CD4-positive, alpha-beta memory T cell (primary cell): ENCODE measurements around the gene TFDP2. TPM values are rescaled to one million over a fixed set of nuclear protein-coding genes. Genes with fewer than 3 reads are reported as not detected.

Source experiments
- CTCF ChIA-PET: fragments of 350-600 bp; sonication (Branson Sonifier 250); formaldehyde crosslinking; loops from one replicate; lab custom pipeline; 2021; ENCODE audit warnings: inconsistent platforms; ENCODE audit not compliant: partially characterized antibody; lab: Charles Lee
- POLR2A ChIA-PET: fragments of 350-600 bp; sonication (Branson Sonifier 250); formaldehyde crosslinking; loops from one replicate; lab custom pipeline; 2021; ENCODE audit not compliant: partially characterized antibody; lab: Charles Lee
- DNase-seq, 5 donors: peaks; one replicate each; pipeline versions ENCODE4 v3.0.0 to v3.0.0-alpha.2; 2020 to 2022; ENCODE audit warnings: mixed read lengths in 1 of 5
- H3K27ac ChIP-seq: one replicate; pipeline ENCODE4 v1.7.0; 2013; ENCODE audit warnings: low read depth, low read length
- H3K27me3 ChIP-seq: 2 replicates; pipeline ENCODE4 v1.7.0; 2013; ENCODE audit warnings: mild to moderate bottlenecking, low read length, moderate library complexity; ENCODE audit not compliant: insufficient read depth
- H3K36me3 ChIP-seq: 2 replicates; pipeline ENCODE4 v1.7.0; 2013; ENCODE audit warnings: mild to moderate bottlenecking, low read length, moderate library complexity; ENCODE audit not compliant: insufficient read depth
- H3K4me1 ChIP-seq: 2 replicates; pipeline ENCODE4 v1.7.0; 2013; ENCODE audit warnings: mild to moderate bottlenecking, low read length, moderate library complexity; ENCODE audit not compliant: insufficient read depth
- H3K4me3 ChIP-seq, 2 donors: one replicate each; pipeline ENCODE4 v1.7.0; 2013; ENCODE audit warnings: low read length in 2 of 2, mild to moderate bottlenecking in 1 of 2
- H3K9me3 ChIP-seq, 2 donors: one replicate each; pipeline ENCODE4 v1.7.0; 2013; ENCODE audit warnings: low read length in 2 of 2, control low read depth in 1 of 2; ENCODE audit not compliant: control insufficient read depth in 1 of 2
- H3K27ac Mint-ChIP-seq, 7 donors: one replicate each; pipeline ENCODE4 v1.8.0; 2020 to 2021; ENCODE audit warnings: mixed read lengths in 7 of 7, mild to moderate bottlenecking in 6 of 7, inconsistent platforms in 3 of 7, moderate library complexity in 3 of 7
- H3K27me3 Mint-ChIP-seq, 2 donors: one replicate each; pipeline ENCODE4 v1.8.0; 2020 to 2021; ENCODE audit warnings: mixed read lengths in 2 of 2
- H3K36me3 Mint-ChIP-seq, 2 donors: one replicate each; pipeline ENCODE4 v1.8.0; 2020 to 2021; ENCODE audit warnings: mixed read lengths in 2 of 2, inconsistent platforms in 1 of 2, mild to moderate bottlenecking in 1 of 2
- H3K4me1 Mint-ChIP-seq, 4 donors: one replicate each; pipeline ENCODE4 v1.8.0; 2020 to 2021; ENCODE audit warnings: mixed read lengths in 4 of 4, mild to moderate bottlenecking in 1 of 4
- H3K4me3 Mint-ChIP-seq, 8 donors: one replicate each; pipeline ENCODE4 v1.8.0; 2020 to 2021; ENCODE audit warnings: mixed read lengths in 8 of 8, mild to moderate bottlenecking in 7 of 8, moderate library complexity in 6 of 8, inconsistent platforms in 3 of 8
- H3K9me3 Mint-ChIP-seq, 8 donors: one replicate each; pipeline ENCODE4 v1.8.0; 2020 to 2021; ENCODE audit warnings: mixed read lengths in 8 of 8, mild to moderate bottlenecking in 5 of 8, inconsistent platforms in 3 of 8, moderate library complexity in 1 of 8
- intact Hi-C: fragments of 100-400 bp; cut with micrococcal nuclease; formaldehyde crosslinking; loops from one replicate; pipeline ENCODE4 v1.15.1; 2023
- polyA plus RNA-seq, 2 donors: library from polyadenylated mRNA; unstranded; fragments of 300-500 nt; fragmentation: Illumina TruSeq; gene quantifications; one replicate each; pipeline ENCODE4 v1.2.3, GENCODE V29; 2021
- total RNA-seq, 2 experiments: library from RNA; stranded (reverse); gene quantifications; one replicate each; pipeline ENCODE4 v1.2.3, GENCODE V29; 2021

TFDP2 gene
- total and polyA plus RNA-seq, 4 experiments from 2014 or later = 13.6 to 31.5 (median 22.2) TPM

DNA sequence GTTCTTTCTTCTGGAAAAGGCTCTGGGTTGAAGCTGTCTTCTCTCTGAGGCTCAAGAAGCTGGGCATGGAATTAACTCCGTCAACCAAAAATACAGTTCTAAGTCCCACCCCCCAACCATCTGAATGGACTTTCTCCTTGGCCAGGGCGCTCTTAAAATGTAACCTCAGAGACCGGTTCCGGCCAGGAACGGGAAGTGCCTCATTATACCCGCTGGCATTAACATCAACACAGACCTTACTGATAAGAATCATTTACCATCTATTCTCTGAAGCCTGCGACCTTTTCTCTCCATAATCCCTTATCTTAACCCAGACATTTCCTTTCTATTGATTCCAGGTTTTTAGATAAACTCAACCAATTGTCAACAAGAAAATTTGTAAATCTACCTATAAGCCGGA lies 208.3 kb downstream of the TFDP2 start:
- Histone ChIP-seq H3K4me3 (no peak overlapping the region), H3K4me1 (no peaks in the 10 kb centered on the region), H3K36me3 (no peaks in the 10 kb centered on the region), H3K9me3 (no peaks in the 10 kb centered on the region), H3K27me3 (no peaks in the 10 kb centered on the region), H3K27ac (no peak overlapping the region)
- no peaks in the 10 kb centered on the region for H3K9me3 Mint-ChIP-seq
- intact Hi-C loops = no loop called here
- H3K27ac Mint-ChIP-seq = peak overlapping the region in 1 of 7 donors; percentile 1
- H3K4me3 Mint-ChIP-seq = no peak overlapping the region
- H3K27me3 Mint-ChIP-seq = no peaks in the 10 kb centered on the region
- no peaks in the 10 kb centered on the region for H3K36me3 Mint-ChIP-seq
- ChIA-PET CTCF (no interaction called here), POLR2A (no interaction called here)
- DNase-seq = no peak
- H3K4me1 Mint-ChIP-seq = no peaks in the 10 kb centered on the region

- no peaks in the 10 kb centered on the region for H3K27me3 ChIP-seq
- DNase-seq = no peak
- no peak overlapping the region for H3K4me3 ChIP-seq
- H3K9me3 ChIP-seq = no peaks in the 10 kb centered on the region
- Mint-ChIP-seq H3K27ac (peak overlapping the region in 2 of 7 donors; percentile 21 to 76), H3K4me3 (no peak overlapping the region), H3K36me3 (no peaks in the 10 kb centered on the region), H3K4me1 (no peaks in the 10 kb centered on the region), H3K27me3 (no peaks in the 10 kb centered on the region), H3K9me3 (no peaks in the 10 kb centered on the region)
- H3K4me1 ChIP-seq = no peaks in the 10 kb centered on the region
- H3K36me3 ChIP-seq = no peaks in the 10 kb centered on the region
- intact Hi-C loops = no loop called here
- ChIA-PET POLR2A (interaction anchor here (0.6 kb wide), 1 partner anchor 14 kb away, joined by 3 read pairs; no protein-coding TSS in a partner anchor), CTCF (no interaction called here)
- no peak overlapping the region for H3K27ac ChIP-seq
Observed at GRCh38 chr3:141940194-141940776, 209.1 kb downstream of the TFDP2 start.

- Mint-ChIP-seq H3K36me3 (no peaks in the 10 kb centered on the region), H3K27ac (no peak overlapping the region), H3K9me3 (no peaks in the 10 kb centered on the region), H3K4me3 (no peak overlapping the region), H3K4me1 (no peaks in the 10 kb centered on the region), H3K27me3 (no peaks in the 10 kb centered on the region)
- ChIA-PET POLR2A (no interaction called here), CTCF (no interaction called here)
- Histone ChIP-seq H3K27ac (no peak overlapping the region), H3K4me1 (no peaks in the 10 kb centered on the region), H3K4me3 (no peak overlapping the region), H3K27me3 (no peaks in the 10 kb centered on the region), H3K9me3 (no peaks in the 10 kb centered on the region), H3K36me3 (no peaks in the 10 kb centered on the region)
- no peak for DNase-seq
- intact Hi-C loops = no loop called here
Observed at GRCh38 chr3:141939759-141940158, 209.6 kb downstream of the TFDP2 start.

DNA sequence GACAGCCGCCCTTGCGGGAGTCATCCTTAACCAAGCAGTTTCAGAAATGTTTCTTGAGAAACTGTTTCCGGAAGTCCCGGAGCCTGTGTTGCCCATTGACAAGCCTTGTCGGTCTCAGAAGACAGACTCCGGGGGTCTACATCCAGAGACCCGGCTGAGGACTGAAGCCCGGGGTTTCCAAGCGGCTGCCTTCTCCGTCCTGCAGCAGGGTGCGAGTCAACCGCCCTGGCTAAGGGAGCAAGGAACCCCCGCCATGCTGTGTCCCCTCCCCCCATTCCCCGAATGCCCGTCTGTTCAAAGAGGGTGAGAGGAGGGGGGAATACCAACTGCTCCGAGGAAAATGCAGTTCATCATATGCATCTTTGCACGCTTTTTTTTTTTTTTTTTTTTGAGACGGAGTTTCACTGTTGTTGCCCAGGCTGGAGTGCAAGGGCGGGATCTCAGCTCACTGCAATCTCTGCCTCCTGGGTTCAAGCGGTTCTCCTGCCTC lies 211.3 kb downstream of the TFDP2 start:
- Histone ChIP-seq H3K4me1 (no peaks in the 10 kb centered on the region), H3K27me3 (no peaks in the 10 kb centered on the region), H3K4me3 (no peak overlapping the region), H3K36me3 (no peaks in the 10 kb centered on the region), H3K9me3 (no peaks in the 10 kb centered on the region), H3K27ac (no peak overlapping the region)
- Mint-ChIP-seq H3K4me3 (no peak overlapping the region), H3K27ac (no peak overlapping the region), H3K27me3 (no peaks in the 10 kb centered on the region), H3K4me1 (no peaks in the 10 kb centered on the region), H3K9me3 (no peaks in the 10 kb centered on the region), H3K36me3 (no peaks in the 10 kb centered on the region)
- ChIA-PET POLR2A (no interaction called here), CTCF (interaction anchor here (0.7 kb wide), 1 partner anchor 20 kb away, joined by 3 read pairs; no protein-coding TSS in a partner anchor)
- intact Hi-C loops = no loop called here
- no peak for DNase-seq

DNA sequence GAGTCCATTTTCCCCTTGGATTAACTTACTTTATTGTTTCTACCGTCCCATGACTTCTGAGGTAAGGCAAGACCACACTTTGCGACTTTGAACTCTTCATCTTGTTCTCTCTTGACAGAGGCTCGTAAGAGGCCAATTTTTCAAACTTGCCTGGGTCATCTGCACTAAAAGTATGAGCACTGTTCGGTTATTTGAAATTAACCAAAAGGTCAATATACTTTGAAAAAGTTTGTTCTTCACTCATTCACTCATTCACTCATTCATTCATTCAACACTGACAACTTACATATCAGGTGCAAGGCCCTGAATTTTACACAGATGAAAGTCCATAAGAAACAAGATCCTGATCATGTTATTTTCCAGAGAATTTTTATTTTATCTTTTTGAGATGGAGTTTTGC lies 215.0 kb downstream of the TFDP2 start:
- ChIA-PET CTCF (no interaction called here), POLR2A (no interaction called here)
- Mint-ChIP-seq H3K36me3 (no peaks in the 10 kb centered on the region), H3K27me3 (no peaks in the 10 kb centered on the region), H3K9me3 (no peaks in the 10 kb centered on the region), H3K4me3 (no peak overlapping the region), H3K27ac (peak overlapping the region in 1 of 7 donors; percentile 17), H3K4me1 (no peaks in the 10 kb centered on the region)
- Histone ChIP-seq H3K9me3 (no peaks in the 10 kb centered on the region), H3K27ac (no peak overlapping the region), H3K4me1 (no peaks in the 10 kb centered on the region), H3K36me3 (no peaks in the 10 kb centered on the region), H3K4me3 (no peak overlapping the region), H3K27me3 (no peaks in the 10 kb centered on the region)
- no peak for DNase-seq
- intact Hi-C loops = no loop called here

DNA sequence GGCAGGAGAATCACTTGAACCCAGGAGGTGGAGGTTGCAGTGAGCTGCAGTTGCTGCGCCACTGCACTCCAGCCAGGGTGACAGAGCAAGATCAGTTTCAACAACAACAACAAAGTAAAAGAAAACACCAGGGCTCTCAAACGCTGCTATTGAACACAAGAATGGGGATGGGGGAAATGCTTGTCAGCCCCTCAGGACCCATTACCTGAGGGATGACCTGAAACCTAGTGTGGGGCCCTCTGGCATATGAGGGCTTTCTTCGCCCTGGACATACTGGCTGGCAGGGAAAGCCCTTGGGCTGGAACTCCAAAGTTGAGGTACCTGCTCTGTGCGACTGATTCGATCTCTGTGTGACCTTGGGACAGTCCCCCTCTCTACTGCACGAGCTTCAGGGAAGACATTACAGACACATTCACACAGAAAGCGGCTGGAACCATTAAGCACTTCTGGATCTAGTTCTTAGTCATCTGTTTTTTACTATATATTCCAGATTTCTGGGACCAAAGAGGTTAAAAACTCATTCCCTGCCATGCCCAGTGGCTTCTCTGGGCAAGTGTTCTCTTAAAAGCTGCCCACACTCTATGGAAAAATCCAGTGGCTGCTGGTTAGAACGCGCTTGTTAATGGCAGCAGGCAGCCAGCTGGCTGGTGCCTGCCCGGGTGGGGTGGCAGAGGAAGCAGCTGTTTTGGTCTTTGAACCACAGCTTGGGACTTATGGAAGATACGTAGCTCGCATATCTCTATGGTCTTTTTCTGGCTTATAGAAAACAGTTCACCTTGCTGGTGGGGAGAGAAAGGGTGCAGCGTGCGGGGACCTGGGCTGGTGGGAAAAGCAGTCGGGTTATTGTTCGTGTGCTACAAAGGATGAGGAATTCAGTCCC lies 215.7 kb downstream of the TFDP2 start:
- Histone ChIP-seq H3K36me3 (no peaks in the 10 kb centered on the region), H3K27me3 (no peaks in the 10 kb centered on the region), H3K4me1 (no peaks in the 10 kb centered on the region), H3K4me3 (no peak overlapping the region), H3K9me3 (no peaks in the 10 kb centered on the region), H3K27ac (no peak overlapping the region)
- Mint-ChIP-seq H3K27ac (no peak overlapping the region), H3K4me3 (no peak overlapping the region), H3K27me3 (no peaks in the 10 kb centered on the region), H3K9me3 (no peaks in the 10 kb centered on the region), H3K36me3 (peaks cover under 1% of the 10 kb centered on the region in 2 donors), H3K4me1 (no peaks in the 10 kb centered on the region)
- ChIA-PET POLR2A (no interaction called here), CTCF (interaction anchor here (1.4 kb wide), 1 partner anchor 20 kb away, joined by 4 read pairs; no protein-coding TSS in a partner anchor)
- DNase-seq = no peak
- intact Hi-C loops = no loop called here

DNA sequence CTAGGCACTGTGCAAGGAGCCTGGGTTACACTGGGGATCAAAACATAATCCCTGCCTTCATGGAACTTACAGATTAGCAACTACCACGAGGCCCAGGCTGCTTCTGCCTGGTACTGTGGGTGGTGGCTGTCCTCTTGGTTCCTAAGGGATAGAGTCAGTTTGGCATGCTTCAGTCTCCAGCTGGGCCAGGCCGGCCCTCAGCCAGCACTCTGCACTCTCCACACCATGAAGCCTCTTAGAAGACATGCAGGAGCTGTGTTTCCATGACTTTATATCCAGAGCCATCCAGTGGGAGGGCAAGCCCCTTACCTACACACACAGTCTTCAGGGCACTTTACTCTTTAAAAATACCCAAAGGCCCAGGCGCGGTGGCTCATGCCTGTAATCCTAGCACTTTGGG lies 218.5 kb downstream of the TFDP2 start:
- H3K27ac Mint-ChIP-seq = no peak overlapping the region
- Histone ChIP-seq H3K27me3 (no peaks in the 10 kb centered on the region), H3K36me3 (peaks cover 4% of the 10 kb centered on the region)

More for the DNA sequence above, 218.5 kb downstream of the TFDP2 start:
- intact Hi-C loops = no loop called here
- no peak overlapping the region for H3K4me3 ChIP-seq
- no peaks in the 10 kb centered on the region for H3K27me3 Mint-ChIP-seq
- ChIA-PET POLR2A (no interaction called here), CTCF (no interaction called here)
- H3K9me3 ChIP-seq = no peaks in the 10 kb centered on the region
- H3K4me3 Mint-ChIP-seq = no peak overlapping the region
- H3K36me3 Mint-ChIP-seq = peaks cover 14 to 15% of the 10 kb centered on the region in 2 donors
- no peaks in the 10 kb centered on the region for H3K9me3 Mint-ChIP-seq
- DNase-seq = no peak
- H3K4me1 Mint-ChIP-seq = no peaks in the 10 kb centered on the region
- H3K27ac ChIP-seq = no peak overlapping the region
- no peaks in the 10 kb centered on the region for H3K4me1 ChIP-seq
